Measurements from ENCODE around the gene LRFN3. TPM values are rescaled to one million over a fixed set of nuclear protein-coding genes. Genes with fewer than 3 reads are reported as not detected.

Gene LRFN3
- total RNA-seq, 1 experiment from 2014 or later: 20.6 TPM

- TF ChIP-seq PRDM15 (CRISPR knock-in tag; IDR thresholded peaks at IDR 0.05) (no peak), STAT6 (CRISPR knock-in tag; conservative IDR thresholded peaks at IDR 0.05; ENCODE audit: low read depth) (no peak), ATF3 (CRISPR knock-in tag; conservative IDR thresholded peaks at IDR 0.05) (no peak), TP53 (CRISPR knock-in tag; IDR thresholded peaks at IDR 0.05) (no peak), ZNF263 (CRISPR knock-in tag; IDR thresholded peaks at IDR 0.05; ENCODE audit: low read depth) (no peak), CTCF (IDR thresholded peaks at IDR 0.05) (no peak), ZNF425 (CRISPR knock-in tag; conservative IDR thresholded peaks at IDR 0.05) (no peak), USF1 (CRISPR knock-in tag; IDR thresholded peaks at IDR 0.05) (no peak), IRF1 (CRISPR knock-in tag; IDR thresholded peaks at IDR 0.05) (no peak), CREB1 (CRISPR knock-in tag; IDR thresholded peaks at IDR 0.05) (no peak)
These were observed 38.3 kb upstream of the LRFN3 start (continued) for GRCh38 chr19:35897706-35898451.

- DNase-seq (ENCODE audit: low spot score): no peak
- POLR2A ChIA-PET: interaction anchor here (0.7 kb wide), 2 partner anchors 245 to 926 kb away, joined by 3 to 5 read pairs; no protein-coding TSS in a partner anchor
- ATAC-seq: no peak
- TF ChIP-seq CBFB (CRISPR knock-in tag; IDR thresholded peaks at IDR 0.05; ENCODE audit: low read depth) (no peak), JAZF1 (CRISPR knock-in tag; IDR thresholded peaks at IDR 0.05) (no peak), SP1 (CRISPR knock-in tag; conservative IDR thresholded peaks at IDR 0.05) (no peak), ATF3 (CRISPR knock-in tag; conservative IDR thresholded peaks at IDR 0.05) (no peak), EMX1 (CRISPR knock-in tag; IDR thresholded peaks at IDR 0.05) (no peak), NFYB (CRISPR knock-in tag; conservative IDR thresholded peaks at IDR 0.05; ENCODE audit: low read depth) (no peak), ETV6 (CRISPR knock-in tag; IDR thresholded peaks at IDR 0.05) (no peak), FOXP4 (CRISPR knock-in tag; IDR thresholded peaks at IDR 0.05) (no peak), FOXP1 (CRISPR knock-in tag; IDR thresholded peaks at IDR 0.05; ENCODE audit: borderline replicate concordance) (no peak)
These were observed 37.7 kb upstream of the LRFN3 start for GRCh38 chr19:35898499-35898809.

More at GRCh38 chr19:35898499-35898809, 37.7 kb upstream of the LRFN3 start:
- Mint-ChIP-seq H3K9me3 (no peaks in the 10 kb centered on the region), H3K36me3 (peaks cover 26% of the 10 kb centered on the region), H3K4me1 (peaks cover 16% of the 10 kb centered on the region), H3K4me3 (peak overlapping the region; percentile 93), H3K27me3 (ENCODE audit: low read depth) (peaks cover 16% of the 10 kb centered on the region), H3K27ac (no peak overlapping the region)
- CTCF ChIA-PET: interaction anchor here (0.7 kb wide), 1 partner anchor 33 kb away, joined by 3 read pairs; no protein-coding TSS in a partner anchor

Data from WTC11 (cell line).